Measurements from ENCODE around the gene ZDHHC17.
"Not testable (repeated sequence)": the region's sequence is repeated elsewhere in the genome, so short reads cannot be mapped to it uniquely, and the experiment has no call there.

The ZDHHC17 gene

GRCh38 chr12:76763746-76764675 is at the start of gene ZDHHC17:
Gene ZDHHC17, plus strand, starts transcription at chr12:76764115. Its CDS starts 122 bp downstream, at chr12:76764237.
- peak; percentile 92 for DNase-seq (ENCODE audit: low read depth)

GRCh38 chr12:76714415-76714814 is 49.5 kb upstream of the ZDHHC17 start:
- DNase-seq (ENCODE audit: low read depth) = no peak

DNA sequence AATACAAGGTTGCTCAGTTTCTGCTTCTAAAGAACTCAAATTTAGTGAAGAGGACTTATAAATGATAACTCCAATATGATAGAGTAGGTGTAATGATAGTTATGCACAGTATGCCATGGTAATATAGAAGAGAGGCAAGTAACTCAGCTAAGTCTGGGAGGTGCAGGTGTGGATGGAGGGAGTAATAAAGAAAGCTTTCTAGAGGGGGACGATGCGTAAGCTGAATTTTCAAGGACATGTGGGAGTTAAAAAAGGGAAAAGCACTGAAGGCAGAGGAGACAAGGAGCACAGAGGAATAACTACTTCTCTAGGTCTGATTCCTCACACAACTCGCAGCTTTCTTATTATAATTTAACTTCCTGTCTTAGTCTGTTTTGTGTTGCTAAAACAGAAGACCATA is 49.1 kb upstream of the ZDHHC17 start:
- no peak for DNase-seq (ENCODE audit: low read depth)

DNA sequence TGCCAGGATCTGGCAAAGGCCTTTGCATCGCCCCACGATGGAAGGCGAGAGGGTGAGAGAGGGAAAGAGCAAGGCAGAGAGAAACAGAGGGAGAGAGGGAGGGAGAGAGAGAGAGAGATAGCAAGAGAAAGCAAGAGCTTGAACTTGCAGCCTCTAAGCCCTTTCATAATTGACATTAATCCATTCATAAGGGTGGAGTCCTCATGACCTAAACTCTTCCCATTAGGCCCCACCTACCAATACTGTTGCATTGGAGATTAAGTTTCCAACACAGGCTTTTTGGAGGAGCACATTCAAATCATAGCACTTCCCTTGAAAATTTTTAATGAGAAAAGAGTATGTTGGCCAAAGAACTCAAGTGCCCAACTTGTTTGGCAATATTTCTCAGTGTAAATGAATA is 48.6 kb upstream of the ZDHHC17 start:
- DNase-seq (ENCODE audit: low read depth) = no peak

GRCh38 chr12:76717314-76717713 is 46.6 kb upstream of the ZDHHC17 start:
- DNase-seq (ENCODE audit: low read depth) = no peak

DNA sequence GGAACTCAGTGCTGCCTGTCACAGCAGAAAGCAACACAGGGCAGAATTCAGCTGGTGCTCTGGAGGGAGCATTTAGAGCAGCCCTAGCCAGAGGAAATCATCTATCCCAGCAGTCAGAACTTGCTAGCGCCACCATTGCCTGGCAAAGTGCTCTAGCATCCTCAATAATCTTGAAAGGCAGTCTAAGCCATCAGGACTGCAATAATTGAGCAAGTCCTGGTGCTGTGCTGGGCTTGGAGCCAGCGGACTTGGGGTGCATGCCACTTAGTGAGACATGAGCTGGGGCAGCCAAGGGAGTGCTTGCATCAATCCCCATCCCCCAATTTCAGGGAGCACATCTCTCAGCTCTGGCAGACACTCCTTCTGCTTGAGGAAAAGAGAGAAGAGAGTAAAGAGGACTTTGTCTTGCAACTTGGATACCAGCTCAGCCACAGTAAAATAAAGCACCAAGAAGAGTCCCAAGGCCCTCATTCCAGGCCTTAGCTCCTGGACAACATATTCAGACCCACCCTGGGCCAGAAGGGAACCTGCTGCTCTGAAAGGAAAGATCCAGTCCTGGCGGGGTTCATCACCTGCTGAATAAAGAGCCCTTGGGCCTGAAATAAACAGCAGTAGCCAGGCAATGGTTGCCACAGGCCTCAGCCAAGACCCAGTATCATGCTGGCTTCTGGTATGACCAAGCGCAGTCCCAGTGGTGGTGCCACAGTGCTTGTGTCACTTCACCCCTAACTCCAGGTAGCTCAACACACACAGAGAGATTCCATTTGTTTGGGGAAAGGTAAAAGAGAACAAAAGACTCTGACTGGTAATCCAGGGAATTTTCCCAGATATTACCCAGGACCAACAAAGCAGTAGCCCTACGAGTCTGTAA is 44.5 kb upstream of the ZDHHC17 start:
- DNase-seq (ENCODE audit: low read depth) = peak; percentile 50

- DNase-seq (ENCODE audit: low read depth) = no peak
Observed at GRCh38 chr12:76720068-76720467, 43.8 kb upstream of the ZDHHC17 start.

- no peak for DNase-seq (ENCODE audit: low read depth)
Observed at GRCh38 chr12:76726626-76727025, 37.3 kb upstream of the ZDHHC17 start.

DNA sequence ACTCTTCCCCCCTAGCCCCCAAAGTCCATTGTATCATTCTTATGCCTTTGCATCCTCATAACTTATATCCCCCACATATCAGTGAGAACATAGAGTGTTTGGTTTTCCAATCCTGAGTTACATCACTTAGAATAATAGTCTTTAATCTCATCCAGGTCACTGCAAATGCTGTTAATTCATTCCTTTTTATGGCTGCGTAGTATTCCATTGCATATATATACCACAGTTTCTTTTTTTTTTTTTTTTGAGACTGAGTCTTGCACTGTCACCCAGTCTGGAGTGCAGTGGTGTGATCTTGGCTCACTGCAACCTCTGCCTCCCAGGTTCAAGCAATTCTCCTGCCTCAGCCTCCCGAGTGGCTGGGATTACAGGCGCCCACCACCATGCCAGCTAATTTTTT is 31.7 kb upstream of the ZDHHC17 start:
- not testable (repeated sequence) for DNase-seq (ENCODE audit: low read depth)

DNA sequence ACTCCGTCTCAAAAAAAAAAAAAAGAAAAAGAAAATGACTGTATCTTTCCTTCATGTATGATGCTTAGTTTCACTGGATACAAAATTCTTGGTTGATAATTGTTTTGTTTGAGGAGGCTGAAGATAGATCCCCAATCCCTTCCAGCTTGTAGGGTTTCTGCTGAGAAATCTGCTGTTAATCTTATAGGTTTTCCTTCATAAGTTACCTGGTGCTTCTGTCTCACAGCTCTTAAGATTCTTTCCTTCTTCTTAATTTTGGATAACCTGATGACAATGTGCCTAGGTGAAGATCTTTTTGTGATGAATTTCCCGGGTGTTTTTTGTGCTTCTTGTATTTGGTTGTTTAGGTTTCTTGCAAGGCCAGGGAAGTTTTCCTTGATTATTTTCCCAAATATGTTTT is 26.2 kb upstream of the ZDHHC17 start:
- DNase-seq (ENCODE audit: low read depth) = not testable (repeated sequence)

- no peak for DNase-seq (ENCODE audit: low read depth)
Observed at GRCh38 chr12:76738824-76739579, 24.9 kb upstream of the ZDHHC17 start.

DNA sequence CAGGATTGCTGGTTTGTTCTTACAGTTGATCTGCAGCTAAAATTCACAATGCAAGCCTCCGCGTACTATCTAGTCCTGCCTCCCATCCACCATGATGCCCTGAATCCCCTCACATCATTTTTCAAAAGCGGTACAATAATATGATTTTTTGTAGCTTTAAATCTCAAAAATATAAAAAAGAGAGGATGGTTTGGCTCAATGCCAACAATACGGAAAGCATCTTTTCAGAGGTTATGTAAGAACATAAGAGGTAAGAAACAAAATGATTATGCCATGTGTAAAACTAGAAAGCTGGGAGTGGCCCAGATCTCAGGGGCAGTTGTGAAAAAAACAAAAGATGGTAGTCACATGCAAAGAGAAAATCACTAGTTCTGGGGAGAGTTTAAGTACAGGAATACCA is 24.0 kb upstream of the ZDHHC17 start:
- DNase-seq (ENCODE audit: low read depth) = no peak

GRCh38 chr12:76740501-76740900 is 23.4 kb upstream of the ZDHHC17 start:
- DNase-seq (ENCODE audit: low read depth) = no peak

GRCh38 chr12:76745343-76745742 is 18.6 kb upstream of the ZDHHC17 start:
- DNase-seq (ENCODE audit: low read depth) = no peak

GRCh38 chr12:76746516-76746915 is 17.4 kb upstream of the ZDHHC17 start:
- DNase-seq (ENCODE audit: low read depth) = no peak

GRCh38 chr12:76747245-76747644 is 16.7 kb upstream of the ZDHHC17 start:
- DNase-seq (ENCODE audit: low read depth) = no peak

GRCh38 chr12:76755829-76756379 is 8.0 kb upstream of the ZDHHC17 start:
- DNase-seq (ENCODE audit: low read depth) = no peak

GRCh38 chr12:76757694-76758093 is 6.2 kb upstream of the ZDHHC17 start:
- no peak for DNase-seq (ENCODE audit: low read depth)

- DNase-seq (ENCODE audit: low read depth) = no peak
Observed at GRCh38 chr12:76762601-76762980, 1.3 kb upstream of the ZDHHC17 start.

GRCh38 chr12:76764856-76765255 is 941 bp downstream of the ZDHHC17 start:
- no peak for DNase-seq (ENCODE audit: low read depth)

- DNase-seq (ENCODE audit: low read depth) = no peak
Observed at GRCh38 chr12:76765598-76765997, 1.7 kb downstream of the ZDHHC17 start.

DNA sequence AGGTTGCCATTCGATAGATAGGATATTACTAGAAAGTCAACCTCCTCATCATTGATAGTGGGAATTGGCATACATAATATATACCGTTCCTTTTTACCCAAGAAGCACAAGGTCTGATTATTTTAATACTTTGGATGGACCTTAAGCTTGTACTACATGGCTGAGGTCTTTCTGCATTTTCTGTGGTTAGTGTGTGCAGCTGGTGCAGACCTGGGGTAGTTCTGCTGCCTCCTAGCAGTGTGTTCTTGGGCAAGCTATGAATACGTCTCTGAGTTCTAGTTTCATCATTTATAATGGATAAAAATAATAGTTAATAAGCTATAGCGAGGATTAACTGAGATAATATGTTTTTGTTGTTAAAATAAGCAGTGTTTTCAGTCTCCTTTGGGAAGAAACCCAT is 2.2 kb downstream of the ZDHHC17 start:
- no peak for DNase-seq (ENCODE audit: low read depth)

Measured in GM04504 (cell line).